HepG2 (cell line): ENCODE data around the gene SLC29A1. TPM values are rescaled to one million over a fixed set of nuclear protein-coding genes. Genes with fewer than 3 reads are reported as not detected.

Experiments
- AGO1 ChIP-seq: fragments of 200-400 bp; formaldehyde crosslinking; IDR thresholded peaks from 2 replicates; pipeline ENCODE4 v1.6.1; 2017; ENCODE audit warnings: mild to moderate bottlenecking, low read depth, low read length, moderate library complexity; ENCODE audit not compliant: poor library complexity, severe bottlenecking
- CENPT ChIP-seq: sonication (generic); formaldehyde crosslinking; IDR thresholded peaks from 2 replicates; pipeline ENCODE4 v1.8.0; 2022; ENCODE audit warnings: low read depth, mild to moderate bottlenecking, moderate library complexity, missing genetic modification reagents
- ELF1 ChIP-seq: sonication (generic); formaldehyde crosslinking; IDR thresholded peaks from 2 replicates; pipeline ENCODE4 v1.4.0; 2020; ENCODE audit warnings: missing genetic modification reagents
- JDP2 ChIP-seq: sonication (generic); formaldehyde crosslinking; IDR thresholded peaks from 2 replicates; pipeline ENCODE4 v1.8.1; 2022; ENCODE audit warnings: missing genetic modification reagents, borderline replicate concordance
- MYC ChIP-seq: sonication (generic); formaldehyde crosslinking; IDR thresholded peaks from 2 replicates; pipeline ENCODE4 v1.9.0; 2021; ENCODE audit warnings: missing genetic modification reagents, borderline replicate concordance
- PHF5A ChIP-seq: IDR thresholded peaks from one replicate; pipeline ENCODE4 v1.6.1; 2018; ENCODE audit warnings: low read depth, missing genetic modification reagents; ENCODE audit not compliant: unreplicated experiment
- SIN3A ChIP-seq: IDR thresholded peaks from 2 replicates; pipeline ENCODE4 v1.6.1; 2011; ENCODE audit warnings: low read depth, mild to moderate bottlenecking, control low read depth, low read length, borderline replicate concordance
- SRF ChIP-seq: IDR thresholded peaks from 2 replicates; pipeline ENCODE4 v1.6.1; 2011; ENCODE audit warnings: mild to moderate bottlenecking, low read depth, low read length, moderate library complexity
- ZBTB42 ChIP-seq: sonication (generic); formaldehyde crosslinking; IDR thresholded peaks from 2 replicates; pipeline ENCODE4 v1.5.0; 2020; ENCODE audit warnings: mild to moderate bottlenecking, missing genetic modification reagents
- ZFP36L1 ChIP-seq: sonication (generic); formaldehyde crosslinking; IDR thresholded peaks from 2 replicates; pipeline ENCODE4 v1.8.0; 2022; ENCODE audit warnings: mild to moderate bottlenecking, missing genetic modification reagents, moderate library complexity
- ZNF17 ChIP-seq: sonication (generic); formaldehyde crosslinking; IDR thresholded peaks from 2 replicates; pipeline ENCODE4 v1.5.0; 2020; ENCODE audit warnings: mild to moderate bottlenecking, missing genetic modification reagents
- ZNF329 ChIP-seq: sonication (generic); formaldehyde crosslinking; IDR thresholded peaks from 2 replicates; pipeline ENCODE4 v1.9.0; 2021; ENCODE audit warnings: low read depth, mild to moderate bottlenecking, missing genetic modification reagents
- ZNF333 ChIP-seq: sonication (generic); formaldehyde crosslinking; IDR thresholded peaks from 2 replicates; pipeline ENCODE4 v1.4.0; 2020; ENCODE audit warnings: mild to moderate bottlenecking, missing genetic modification reagents, borderline replicate concordance
- ZNF501 ChIP-seq: sonication (generic); formaldehyde crosslinking; IDR thresholded peaks from 2 replicates; pipeline ENCODE4 v1.5.1; 2020; ENCODE audit warnings: mild to moderate bottlenecking, moderate library complexity, missing genetic modification reagents
- polyA plus RNA-seq, 8 experiments: library from polyadenylated mRNA; depleted of rRNA in 3 of 8; stranded (reverse) in 7 of 8; unstranded in 1 of 8; fragments of >200 nt; fragmentation: Illumina TruSeq in 4 of 8; extraction: Trizol in 4 of 8; gene quantifications; 2 replicates each; pipeline versions ENCODE4 v1.2.1 to v1.2.3, GENCODE V29; 2011 to 2016; ENCODE audit warnings: low read depth in 4 of 8, missing spikeins in 1 of 8, mixed read lengths in 1 of 8; ENCODE audit not compliant: insufficient read depth in 1 of 8
- total RNA-seq, 5 experiments: library from RNA; depleted of rRNA; stranded (reverse); fragments of >200 nt; fragmentation: Illumina TruSeq; extraction: Trizol; gene quantifications; 2 replicates each; pipeline ENCODE4 v1.2.3, GENCODE V29; 2016; ENCODE audit warnings: low read depth in 1 of 5
- TF ChIP-seq, protein P1 (sequence below): sonication (generic); formaldehyde crosslinking; IDR thresholded peaks from 2 replicates; pipeline ENCODE4 v1.5.1; 2020; ENCODE audit warnings: missing genetic modification reagents, mild to moderate bottlenecking, borderline replicate concordance
- TF ChIP-seq, protein P2 (sequence below): sonication (generic); formaldehyde crosslinking; IDR thresholded peaks from 2 replicates; pipeline ENCODE4 v1.5.0; 2020; ENCODE audit warnings: missing genetic modification reagents
- TF ChIP-seq, protein P3 (sequence below): sonication (generic); formaldehyde crosslinking; IDR thresholded peaks from 2 replicates; pipeline ENCODE4 v1.4.0; 2020; ENCODE audit warnings: missing genetic modification reagents, borderline replicate concordance
- TF ChIP-seq, protein P4 (sequence below): sonication (generic); formaldehyde crosslinking; IDR thresholded peaks from 2 replicates; pipeline ENCODE4 v1.4.0; 2020; ENCODE audit warnings: missing genetic modification reagents
- TF ChIP-seq, protein P5 (sequence below): conservative IDR thresholded peaks from 2 replicates; pipeline ENCODE4 v1.6.1; 2018; ENCODE audit warnings: missing genetic modification reagents
- TF ChIP-seq, protein P6 (sequence below): sonication (generic); formaldehyde crosslinking; IDR thresholded peaks from 2 replicates; pipeline ENCODE4 v1.8.1; 2023; ENCODE audit warnings: missing genetic modification reagents, mild to moderate bottlenecking, borderline replicate concordance

The SLC29A1 gene
- total and polyA plus RNA-seq, 2 of the 13 experiments (the other 11 are each of a cell fraction or from before 2014, with no cell fraction given), result 43.2 to 106 TPM

DNA sequence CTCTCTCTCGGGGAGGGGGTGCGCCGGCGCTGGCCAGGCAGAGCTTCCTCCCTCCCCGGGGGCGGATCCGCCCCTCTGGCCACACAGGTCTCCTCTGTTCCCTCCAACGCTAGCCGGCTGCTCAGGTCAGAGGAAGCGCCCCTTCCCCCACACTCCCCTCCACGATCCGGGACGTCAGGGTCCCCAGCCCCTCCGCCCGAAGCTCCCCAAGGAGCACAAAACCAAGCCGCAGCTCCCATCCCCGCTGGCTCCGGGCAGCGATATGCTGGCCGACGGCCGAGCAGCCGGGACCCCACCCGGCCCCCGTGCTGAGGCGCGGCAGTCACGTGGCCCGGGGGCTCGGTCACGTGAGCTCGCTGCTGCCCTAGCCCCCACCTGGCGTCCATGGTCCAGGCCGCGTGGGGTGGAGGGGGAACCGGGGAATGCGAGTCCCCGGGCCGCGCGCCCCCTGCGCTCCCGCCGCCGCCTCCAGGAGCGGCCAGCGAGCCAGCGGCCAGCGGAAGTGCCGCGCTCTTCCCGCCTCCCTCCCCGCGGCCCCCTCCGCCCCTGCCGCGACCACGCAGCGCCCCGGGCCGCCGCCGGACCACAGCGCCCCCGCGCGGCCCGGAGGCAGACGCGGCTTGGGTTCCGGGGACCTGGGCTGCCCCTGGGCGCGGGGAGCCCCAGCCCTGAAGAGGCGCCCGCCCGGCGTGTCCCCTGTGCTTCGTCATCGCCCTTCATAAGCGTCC, 33.8 kb downstream of the SLC29A1 start, which contains the start of gene SLC35B2 (continued):
- TF ChIP-seq, protein P1, sequence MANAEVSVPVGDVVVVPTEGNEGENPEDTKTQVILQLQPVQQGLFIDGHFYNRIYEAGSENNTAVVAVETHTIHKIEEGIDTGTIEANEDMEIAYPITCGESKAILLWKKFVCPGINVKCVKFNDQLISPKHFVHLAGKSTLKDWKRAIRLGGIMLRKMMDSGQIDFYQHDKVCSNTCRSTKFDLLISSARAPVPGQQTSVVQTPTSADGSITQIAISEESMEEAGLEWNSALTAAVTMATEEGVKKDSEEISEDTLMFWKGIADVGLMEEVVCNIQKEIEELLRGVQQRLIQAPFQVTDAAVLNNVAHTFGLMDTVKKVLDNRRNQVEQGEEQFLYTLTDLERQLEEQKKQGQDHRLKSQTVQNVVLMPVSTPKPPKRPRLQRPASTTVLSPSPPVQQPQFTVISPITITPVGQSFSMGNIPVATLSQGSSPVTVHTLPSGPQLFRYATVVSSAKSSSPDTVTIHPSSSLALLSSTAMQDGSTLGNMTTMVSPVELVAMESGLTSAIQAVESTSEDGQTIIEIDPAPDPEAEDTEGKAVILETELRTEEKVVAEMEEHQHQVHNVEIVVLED, result 0 out of 2 replicates have a peak, but pooled peaks have one; percentile 37
- TF ChIP-seq, protein P2, sequence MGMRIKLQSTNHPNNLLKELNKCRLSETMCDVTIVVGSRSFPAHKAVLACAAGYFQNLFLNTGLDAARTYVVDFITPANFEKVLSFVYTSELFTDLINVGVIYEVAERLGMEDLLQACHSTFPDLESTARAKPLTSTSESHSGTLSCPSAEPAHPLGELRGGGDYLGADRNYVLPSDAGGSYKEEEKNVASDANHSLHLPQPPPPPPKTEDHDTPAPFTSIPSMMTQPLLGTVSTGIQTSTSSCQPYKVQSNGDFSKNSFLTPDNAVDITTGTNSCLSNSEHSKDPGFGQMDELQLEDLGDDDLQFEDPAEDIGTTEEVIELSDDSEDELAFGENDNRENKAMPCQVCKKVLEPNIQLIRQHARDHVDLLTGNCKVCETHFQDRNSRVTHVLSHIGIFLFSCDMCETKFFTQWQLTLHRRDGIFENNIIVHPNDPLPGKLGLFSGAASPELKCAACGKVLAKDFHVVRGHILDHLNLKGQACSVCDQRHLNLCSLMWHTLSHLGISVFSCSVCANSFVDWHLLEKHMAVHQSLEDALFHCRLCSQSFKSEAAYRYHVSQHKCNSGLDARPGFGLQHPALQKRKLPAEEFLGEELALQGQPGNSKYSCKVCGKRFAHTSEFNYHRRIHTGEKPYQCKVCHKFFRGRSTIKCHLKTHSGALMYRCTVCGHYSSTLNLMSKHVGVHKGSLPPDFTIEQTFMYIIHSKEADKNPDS (CRISPR knock-in tag), result peak; percentile 96
- TF ChIP-seq ZFP36L1 (CRISPR knock-in tag), result peak; percentile 52; the same call in 1 of the 2 replicates
- no peak; the same call in 1 of the 2 replicates for TF ChIP-seq SIN3A
- TF ChIP-seq ZNF17, result no peak
- peak; percentile 79; the same call in 1 of the 2 replicates for TF ChIP-seq ZNF329 (CRISPR knock-in tag)
- TF ChIP-seq, protein P3, sequence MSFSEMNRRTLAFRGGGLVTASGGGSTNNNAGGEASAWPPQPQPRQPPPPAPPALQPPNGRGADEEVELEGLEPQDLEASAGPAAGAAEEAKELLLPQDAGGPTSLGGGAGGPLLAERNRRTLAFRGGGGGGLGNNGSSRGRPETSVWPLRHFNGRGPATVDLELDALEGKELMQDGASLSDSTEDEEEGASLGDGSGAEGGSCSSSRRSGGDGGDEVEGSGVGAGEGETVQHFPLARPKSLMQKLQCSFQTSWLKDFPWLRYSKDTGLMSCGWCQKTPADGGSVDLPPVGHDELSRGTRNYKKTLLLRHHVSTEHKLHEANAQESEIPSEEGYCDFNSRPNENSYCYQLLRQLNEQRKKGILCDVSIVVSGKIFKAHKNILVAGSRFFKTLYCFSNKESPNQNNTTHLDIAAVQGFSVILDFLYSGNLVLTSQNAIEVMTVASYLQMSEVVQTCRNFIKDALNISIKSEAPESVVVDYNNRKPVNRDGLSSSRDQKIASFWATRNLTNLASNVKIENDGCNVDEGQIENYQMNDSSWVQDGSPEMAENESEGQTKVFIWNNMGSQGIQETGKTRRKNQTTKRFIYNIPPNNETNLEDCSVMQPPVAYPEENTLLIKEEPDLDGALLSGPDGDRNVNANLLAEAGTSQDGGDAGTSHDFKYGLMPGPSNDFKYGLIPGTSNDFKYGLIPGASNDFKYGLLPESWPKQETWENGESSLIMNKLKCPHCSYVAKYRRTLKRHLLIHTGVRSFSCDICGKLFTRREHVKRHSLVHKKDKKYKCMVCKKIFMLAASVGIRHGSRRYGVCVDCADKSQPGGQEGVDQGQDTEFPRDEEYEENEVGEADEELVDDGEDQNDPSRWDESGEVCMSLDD (CRISPR knock-in tag), result peak; percentile 94
- TF ChIP-seq ZNF333, result 0 out of 2 replicates have a peak, but pooled peaks have one; percentile 13
- peak; percentile 51 for TF ChIP-seq ELF1 (CRISPR knock-in tag)
- TF ChIP-seq AGO1, result peak; percentile 87
- TF ChIP-seq, protein P4, sequence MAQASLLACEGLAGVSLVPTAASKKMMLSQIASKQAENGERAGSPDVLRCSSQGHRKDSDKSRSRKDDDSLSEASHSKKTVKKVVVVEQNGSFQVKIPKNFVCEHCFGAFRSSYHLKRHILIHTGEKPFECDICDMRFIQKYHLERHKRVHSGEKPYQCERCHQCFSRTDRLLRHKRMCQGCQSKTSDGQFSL, result peak; percentile 94; the same call in 1 of the 2 replicates
- TF ChIP-seq SRF, result no peak
- peak; percentile 64; the same call in 1 of the 2 replicates for TF ChIP-seq CENPT (CRISPR knock-in tag)
- no peak for TF ChIP-seq PHF5A (CRISPR knock-in tag)
- TF ChIP-seq ZNF501 (CRISPR knock-in tag), result peak; percentile 78
- TF ChIP-seq, protein P5, sequence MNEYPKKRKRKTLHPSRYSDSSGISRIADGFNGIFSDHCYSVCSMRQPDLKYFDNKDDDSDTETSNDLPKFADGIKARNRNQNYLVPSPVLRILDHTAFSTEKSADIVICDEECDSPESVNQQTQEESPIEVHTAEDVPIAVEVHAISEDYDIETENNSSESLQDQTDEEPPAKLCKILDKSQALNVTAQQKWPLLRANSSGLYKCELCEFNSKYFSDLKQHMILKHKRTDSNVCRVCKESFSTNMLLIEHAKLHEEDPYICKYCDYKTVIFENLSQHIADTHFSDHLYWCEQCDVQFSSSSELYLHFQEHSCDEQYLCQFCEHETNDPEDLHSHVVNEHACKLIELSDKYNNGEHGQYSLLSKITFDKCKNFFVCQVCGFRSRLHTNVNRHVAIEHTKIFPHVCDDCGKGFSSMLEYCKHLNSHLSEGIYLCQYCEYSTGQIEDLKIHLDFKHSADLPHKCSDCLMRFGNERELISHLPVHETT, result peak; percentile 98
- TF ChIP-seq, protein P6, sequence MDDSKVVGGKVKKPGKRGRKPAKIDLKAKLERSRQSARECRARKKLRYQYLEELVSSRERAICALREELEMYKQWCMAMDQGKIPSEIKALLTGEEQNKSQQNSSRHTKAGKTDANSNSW (CRISPR knock-in tag), result no peak
- peak; percentile 96 for TF ChIP-seq MYC (CRISPR knock-in tag)
- TF ChIP-seq JDP2 (CRISPR knock-in tag), result no peak; the same call in 1 of the 2 replicates
- TF ChIP-seq ZBTB42 (CRISPR knock-in tag), result peak; percentile 93; the same call in 1 of the 2 replicates
